ENCODE measurements around the gene C19orf44.
"Not testable (repeated sequence)": the region's sequence is repeated elsewhere in the genome, so short reads cannot be mapped to it uniquely, and the experiment has no call there.

Gene C19orf44

DNA sequence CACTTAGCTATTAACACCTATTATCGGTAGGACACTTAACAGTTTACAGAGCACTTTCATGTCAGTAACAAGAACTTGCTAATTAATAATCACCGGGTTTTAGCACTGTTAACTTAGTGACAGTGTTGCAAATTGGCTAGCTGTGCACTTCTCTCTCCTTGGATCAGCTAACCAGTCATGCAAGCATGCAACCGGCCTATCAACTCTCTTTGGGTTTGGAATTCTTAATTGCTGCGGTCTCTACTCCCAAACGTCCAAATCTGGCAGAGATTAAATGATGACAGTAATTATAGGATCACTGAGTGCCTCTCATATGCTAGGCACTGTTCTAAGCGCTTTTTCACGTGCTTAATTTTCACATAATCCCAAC, 25.7 kb upstream of the C19orf44 start:
- DNase-seq: no peak

DNA sequence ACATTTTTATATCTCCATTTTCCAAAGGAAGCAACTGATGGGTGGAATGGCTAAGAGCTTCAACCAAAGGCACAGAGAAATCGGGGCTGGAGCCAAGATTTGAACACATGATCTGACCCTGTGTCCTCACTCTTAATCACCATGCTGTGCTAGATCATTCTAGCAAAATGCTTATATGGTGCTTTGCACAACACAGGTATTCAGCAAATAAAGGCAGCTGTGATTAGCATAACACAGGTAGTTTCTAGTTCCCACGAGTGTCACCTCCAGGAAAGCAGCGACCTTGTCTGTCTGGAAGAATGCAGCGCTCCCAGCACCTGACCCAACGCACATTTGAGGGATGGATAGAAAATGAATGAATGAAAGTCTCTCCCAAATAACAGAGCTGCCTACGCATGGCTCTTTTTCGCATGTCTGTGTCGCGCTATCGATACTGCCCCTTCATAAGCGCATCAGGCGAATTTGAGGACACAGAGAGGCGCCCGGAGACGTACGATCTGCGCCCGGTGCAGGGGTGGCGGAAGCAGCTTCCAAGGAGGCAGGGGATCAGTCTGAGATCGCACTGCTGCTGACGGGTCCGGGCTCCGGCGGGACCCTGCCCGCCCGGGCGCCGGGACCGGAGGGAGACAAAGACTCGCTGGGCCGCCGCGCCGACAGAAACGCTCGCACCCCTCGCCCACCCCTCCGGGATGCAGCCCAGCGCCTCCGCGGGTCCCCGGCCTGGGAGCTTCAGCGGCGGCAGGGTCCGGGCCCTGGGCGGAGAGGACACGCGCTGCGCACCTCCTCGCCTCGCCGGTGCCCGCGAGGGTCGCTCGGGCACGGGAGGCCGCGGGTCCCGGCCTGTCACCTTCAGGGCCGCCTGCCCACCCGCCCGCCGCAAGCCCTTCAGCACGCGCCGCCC, 25.0 kb upstream of the C19orf44 start:
- DNase-seq: no peak

DNA sequence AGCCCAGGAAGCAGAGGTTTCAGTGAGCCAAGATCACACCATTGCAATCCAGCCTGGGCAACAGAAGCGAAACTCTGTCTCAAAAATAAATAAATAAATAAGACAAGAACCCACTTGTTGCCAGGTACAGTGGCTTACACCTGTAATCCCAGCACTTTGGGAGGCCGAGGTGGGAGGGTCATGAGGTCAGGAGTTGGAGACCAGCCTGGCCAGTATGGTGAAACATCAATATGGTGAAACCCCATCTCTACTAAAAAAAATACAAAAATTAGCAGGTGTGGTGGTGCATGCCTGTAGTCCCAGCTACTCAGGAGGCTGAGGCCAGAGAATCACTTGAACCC, 23.7 kb upstream of the C19orf44 start:
- not testable (repeated sequence) for DNase-seq

DNA sequence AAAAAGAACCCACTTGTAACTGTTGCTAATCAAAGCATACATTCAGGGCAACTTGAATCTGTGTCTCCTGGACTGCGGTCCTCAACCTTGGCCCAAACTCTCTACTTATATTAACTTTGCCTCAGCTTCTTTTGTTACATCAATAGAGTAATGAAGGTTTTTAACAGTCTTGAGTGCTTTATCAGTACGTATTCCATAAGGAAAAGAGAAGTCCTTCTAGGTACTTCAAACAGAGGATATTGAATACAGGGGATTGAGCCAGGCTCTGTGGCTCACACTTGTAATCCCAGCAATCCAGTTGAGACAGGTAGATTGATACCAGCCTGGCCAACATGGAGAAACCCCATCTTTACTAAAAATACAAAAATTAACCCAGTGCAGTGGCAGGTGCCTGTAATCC, 23.2 kb upstream of the C19orf44 start:
- no peak for DNase-seq

DNA sequence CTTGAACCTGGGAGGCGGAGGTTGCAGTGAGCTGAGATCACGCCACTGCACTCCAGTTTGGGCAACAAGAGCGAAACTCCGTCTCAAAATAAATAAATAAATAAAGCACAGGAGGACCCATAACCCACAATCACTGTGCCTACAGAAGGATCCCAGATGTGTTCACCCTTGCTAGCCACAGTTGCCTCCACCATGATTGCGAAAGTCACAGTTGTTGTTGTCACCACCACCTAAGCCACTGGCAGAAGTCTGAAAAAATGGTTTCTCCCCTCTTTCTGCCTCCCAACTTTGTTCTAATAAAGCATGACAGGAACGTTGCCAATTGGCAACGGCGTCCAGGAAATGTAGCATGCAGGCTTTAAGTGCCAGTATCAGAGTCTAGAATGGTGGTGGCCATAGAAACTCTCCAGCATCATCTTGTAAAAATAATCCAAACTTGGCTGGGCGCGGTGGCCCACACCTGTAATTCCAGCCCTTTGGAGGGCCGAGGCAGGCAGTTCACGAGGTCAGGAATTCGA, 22.3 kb upstream of the C19orf44 start:
- no peak for DNase-seq

DNA sequence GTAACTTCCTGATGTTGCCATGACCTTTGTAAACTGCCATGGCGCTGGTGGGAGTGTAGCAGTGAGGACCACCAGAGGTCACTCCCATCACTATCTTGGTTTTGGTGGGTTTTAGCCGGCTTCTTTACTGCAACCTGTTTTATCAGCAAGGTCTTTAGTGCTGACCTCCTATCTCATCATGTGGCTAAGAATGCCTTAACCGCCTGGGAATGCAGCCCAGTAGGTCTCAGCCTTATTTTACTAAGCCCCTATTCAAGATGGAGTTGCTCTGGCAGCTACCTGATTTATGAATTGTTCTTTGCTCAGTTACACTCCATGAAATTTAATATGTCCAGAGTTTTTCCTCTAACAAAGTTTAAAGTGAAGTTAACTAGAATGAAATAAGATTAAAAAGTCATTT, 19.8 kb upstream of the C19orf44 start:
- no peak for DNase-seq

DNA sequence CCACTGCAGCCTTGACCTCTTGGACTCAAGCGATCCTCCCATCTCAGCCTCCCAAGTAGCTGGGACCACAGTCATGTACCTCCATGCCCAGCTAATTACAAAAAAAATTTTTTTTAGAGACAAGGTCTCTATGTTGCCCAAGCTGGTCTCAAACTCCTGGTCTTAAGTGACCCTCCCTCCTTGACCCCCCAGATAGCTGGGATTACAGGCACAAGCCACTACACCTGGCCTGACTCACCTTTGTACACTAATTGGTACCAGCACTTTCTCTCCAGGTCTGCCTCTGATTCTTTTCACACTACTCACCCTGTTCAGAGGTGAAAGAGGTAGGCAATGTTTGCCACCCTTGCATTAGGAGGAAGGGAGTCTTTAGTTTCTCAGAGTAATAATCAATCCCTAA, 18.9 kb upstream of the C19orf44 start:
- DNase-seq: no peak

DNA sequence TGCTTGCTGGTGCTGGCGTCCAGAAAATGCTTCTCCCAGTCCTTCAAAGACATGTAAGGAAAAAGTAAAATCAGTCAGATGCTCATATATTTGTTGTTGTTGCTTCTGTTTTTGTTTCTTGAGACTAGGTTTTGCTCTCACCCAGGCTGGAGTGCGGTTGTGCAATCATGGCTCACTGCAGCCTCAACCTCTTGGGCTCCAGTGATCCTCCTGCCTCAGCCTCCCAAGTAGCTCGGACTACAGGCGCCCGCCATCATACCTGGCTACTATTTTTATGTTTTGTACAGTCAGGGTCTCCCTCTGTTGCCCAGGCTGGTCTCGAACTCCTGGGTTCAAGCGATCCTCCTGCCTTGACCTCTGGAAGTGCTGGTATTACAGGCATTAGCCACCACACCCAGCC, 13.4 kb upstream of the C19orf44 start:
- no peak for DNase-seq

DNA sequence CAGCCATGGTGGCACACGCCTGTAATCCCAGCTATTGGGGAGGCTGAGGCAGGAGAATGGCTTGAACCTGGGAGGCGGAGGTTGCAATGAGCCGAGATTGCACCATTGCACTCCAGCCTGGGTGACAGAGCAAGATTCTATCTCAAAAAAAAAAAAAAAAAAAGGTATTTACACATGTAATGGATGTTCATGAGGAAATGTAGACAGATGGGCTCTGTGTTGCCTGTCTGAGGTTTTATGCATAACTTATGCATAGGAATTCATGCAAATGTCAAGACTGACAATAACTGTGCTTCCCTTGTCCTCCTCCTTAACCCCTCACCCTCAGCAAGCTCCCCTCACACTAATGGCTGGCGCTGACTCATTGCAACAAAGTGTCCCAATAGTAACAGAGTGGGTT, 9.7 kb upstream of the C19orf44 start:
- not testable (repeated sequence) for DNase-seq

DNA sequence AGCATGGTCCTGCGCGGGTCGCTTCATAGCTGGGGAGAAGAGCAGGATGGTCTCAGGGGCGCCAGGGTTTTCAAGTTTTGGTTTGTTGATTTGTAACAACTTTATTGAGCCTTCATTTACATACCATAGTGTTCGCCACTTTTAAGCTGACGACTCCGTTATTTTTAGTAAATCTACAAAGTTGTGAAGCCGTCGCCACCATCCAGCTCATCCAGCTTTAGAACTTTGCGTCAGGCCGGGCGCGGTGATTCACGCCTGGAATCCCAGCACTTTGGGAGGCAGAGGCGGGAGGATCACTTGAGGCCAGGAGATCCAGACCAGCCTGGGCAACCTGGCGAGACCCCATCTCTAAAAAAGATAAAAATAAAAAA, 404 bp downstream of the C19orf44 start:
- DNase-seq: no peak

DNA sequence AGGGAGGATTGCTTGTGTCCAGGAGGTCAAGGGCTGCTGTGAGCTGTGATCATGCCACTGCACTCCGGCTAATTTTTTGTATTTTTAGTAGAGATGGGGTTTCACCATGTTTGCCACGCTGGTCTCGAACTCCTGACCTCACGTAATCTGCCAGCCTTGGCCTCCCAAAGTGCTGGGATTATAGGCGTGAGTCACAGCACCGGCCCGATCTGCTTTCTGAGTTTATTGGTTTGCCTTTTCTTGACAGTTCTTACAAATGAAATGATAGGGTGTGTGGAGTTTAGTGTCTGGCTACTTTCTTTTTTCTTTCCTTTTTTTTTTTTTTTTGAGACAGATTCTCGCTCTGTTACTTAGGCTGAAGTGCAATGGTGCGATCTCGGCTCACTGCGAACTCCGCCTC, 848 bp downstream of the C19orf44 start:
- no peak for DNase-seq

DNA sequence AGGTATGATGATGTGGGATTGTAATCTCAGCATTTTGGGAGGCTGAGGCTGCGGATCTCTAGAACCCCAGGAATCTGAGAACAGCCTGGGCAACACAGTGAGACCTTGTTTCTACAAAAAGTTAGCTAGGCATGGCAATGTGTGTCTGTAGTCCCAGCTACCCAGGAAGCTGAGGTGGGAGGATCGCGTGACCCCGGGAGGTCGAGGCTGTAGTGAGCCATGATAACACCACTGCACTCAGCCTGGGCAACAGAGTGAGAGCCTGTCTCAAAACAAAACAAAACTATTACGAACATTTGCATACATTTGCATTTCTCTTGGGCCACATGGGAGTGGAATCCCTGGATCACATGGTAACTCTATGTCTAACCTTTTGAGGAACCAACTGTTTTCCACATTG, 1.6 kb downstream of the C19orf44 start:
- DNase-seq: no peak

DNA sequence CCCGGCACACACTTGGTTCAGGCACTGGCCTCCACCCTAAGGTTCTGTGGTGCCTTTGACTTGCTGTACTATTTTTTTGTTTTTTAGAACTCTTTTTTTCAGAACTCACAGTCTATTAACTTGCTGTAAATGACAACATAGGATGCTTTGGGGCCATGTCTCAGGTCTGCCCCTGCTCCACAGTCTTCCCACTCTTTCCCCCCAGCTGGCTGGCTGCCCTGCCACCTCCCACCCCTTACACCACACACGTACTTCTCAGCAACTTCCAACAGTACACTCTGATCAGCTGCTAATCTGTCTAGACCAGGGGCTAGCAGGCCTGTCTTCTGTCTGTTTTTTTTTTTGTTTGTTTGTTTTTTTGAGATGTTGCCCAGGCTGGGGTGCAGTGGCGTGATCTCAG, 8.1 kb downstream of the C19orf44 start:
- DNase-seq: no peak

DNA sequence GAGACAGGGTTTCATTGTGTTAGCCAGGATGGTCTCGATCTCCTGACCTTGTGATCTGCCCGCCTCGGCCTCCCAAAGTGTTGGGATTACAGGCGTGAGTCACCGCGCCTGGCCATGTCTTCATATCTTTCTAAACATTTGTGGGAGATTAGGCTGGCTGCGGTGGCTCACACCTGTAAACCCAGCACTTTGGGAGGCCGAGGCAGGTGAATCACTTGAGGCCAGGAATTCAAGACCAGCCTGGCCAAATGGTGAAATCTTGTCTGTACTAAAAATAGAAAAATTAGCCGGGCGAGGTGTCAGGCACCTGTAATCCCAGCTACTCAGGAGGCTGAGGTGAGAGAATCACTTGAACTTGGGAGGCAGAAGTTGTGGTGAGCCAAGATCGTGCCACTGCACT, 10.0 kb downstream of the C19orf44 start:
- DNase-seq: not testable (repeated sequence)

DNA sequence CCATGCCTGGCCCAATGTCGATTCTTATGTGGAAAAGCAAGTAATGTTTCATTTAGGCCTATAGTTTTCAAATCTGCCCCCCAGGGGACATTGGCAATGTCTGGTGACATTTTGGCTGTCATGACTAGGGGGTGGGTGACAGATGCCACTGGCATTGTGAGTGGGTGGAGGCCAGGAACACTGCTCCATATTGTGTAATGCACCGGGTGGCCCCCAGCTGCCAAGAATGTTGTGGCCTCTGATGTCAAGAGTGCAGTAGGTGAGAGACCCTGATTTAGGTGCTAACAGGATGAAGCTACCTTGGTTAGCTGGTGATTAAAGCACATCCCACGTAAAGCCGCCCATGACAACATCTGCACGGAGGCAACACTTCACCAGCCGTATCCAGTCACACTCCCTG, 10.8 kb downstream of the C19orf44 start:
- no peak for DNase-seq

DNA sequence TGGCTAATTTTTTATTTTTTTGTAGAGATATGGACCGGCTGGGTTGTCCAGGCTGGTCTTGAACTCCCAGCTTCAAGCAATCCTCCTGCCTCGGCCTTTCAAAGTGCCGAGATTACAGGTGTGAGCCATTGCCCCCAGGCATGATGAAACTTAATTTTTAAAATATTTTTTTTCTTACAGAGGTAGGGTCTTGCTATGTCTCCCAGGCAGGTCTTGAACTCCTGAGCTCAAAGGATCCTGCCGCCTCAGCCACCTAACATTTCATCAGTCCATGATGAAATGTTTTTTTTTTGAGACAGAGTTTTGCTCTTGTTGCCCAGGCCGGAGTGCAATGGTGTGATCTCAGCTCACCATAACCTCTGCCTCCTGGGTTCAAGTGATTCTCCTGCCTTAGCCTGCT, 12.4 kb downstream of the C19orf44 start:
- no peak for DNase-seq

DNA sequence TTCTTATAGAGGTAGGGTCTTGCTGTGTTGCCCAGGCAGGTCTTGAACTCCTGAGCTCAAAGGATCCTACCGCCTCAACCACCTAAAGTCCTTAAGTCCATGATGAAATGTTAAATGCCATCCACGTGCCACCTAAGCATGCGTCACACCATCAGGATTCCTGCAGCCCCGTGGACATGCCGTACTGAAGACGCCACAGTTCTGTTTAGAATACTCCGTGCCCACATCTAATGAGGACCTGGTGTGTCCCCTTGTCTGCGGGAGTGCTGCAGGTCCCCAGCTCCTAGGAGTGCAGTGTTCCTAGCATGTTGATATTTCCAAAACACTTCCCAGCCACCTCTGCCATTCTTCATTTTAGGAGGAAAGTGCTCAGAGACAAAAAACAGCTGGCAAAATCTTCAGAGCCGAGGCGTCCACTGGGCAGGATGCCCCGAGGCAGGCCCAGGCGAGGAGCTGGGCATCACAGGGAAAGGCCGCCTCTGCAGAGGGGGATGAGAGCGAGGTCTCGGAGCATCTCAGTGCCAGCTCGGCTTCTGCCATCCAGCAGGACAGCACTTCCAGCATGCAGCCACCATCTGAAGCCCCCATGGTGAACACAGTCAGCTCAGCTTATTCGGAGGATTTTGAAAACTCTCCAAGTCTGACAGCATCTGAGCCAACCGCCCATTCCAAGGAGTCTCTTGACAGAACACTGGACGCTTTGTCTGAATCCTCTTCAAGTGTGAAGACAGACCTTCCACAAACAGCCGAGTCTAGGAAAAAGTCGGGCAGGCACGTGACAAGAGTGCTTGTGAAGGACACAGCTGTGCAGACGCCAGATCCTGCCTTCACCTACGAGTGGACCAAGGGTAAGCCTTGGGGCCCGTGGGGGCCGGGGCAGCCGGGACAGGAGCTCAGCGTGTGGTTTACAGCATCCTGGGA, 13.2 kb downstream of the C19orf44 start:
- no peak for DNase-seq

DNA sequence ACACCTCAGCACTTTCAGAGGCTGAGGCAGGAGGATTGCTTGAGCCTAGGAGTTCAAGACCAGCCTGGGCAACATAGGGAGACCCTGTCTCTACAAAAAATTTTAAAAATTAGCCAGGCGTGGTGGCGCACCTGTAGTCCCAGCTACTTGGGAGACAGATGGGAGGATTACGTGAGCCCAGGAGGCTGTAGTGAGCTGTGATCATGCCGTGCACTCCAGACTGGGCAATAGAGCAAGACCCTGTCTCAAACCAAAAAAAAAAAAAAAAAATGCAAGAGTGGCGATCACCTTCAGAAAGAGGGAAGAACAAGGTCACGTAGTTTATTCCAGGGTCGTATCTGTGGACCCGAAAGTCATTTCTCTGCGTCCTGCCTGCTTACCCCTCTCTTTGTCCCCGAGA, 16.4 kb downstream of the C19orf44 start:
- not testable (repeated sequence) for DNase-seq

DNA sequence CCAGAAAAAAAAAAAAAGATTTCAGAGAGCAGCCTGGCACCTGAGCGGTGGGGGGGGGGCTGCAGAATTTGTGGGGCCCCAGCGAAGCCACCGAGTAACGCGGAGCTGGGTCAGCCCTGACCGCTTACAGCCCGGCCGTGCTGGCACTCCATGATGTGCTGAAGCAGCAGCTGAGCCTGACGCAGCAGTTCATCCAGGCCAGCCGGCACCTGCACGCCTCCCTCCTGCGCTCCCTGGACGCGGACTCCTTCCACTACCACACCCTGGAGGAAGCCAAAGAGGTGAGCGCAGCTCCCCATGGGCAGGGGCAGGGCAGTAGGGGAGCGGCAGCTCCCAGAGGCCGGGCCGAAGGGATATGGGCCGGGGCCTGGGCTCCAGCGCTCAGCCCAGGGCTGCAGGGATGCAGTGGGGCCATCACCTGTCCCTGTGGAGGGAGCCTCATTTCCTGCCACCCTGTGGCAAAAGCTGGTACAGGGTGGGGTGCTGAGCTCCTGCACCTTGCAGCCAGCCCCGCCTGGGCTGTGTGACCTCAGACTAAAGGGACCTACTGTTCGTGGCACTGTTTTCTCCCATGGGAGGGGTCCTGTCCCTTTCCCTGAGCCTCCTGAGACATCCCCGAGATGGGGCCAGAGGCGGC, 18.3 kb downstream of the C19orf44 start:
- no peak for DNase-seq

DNA sequence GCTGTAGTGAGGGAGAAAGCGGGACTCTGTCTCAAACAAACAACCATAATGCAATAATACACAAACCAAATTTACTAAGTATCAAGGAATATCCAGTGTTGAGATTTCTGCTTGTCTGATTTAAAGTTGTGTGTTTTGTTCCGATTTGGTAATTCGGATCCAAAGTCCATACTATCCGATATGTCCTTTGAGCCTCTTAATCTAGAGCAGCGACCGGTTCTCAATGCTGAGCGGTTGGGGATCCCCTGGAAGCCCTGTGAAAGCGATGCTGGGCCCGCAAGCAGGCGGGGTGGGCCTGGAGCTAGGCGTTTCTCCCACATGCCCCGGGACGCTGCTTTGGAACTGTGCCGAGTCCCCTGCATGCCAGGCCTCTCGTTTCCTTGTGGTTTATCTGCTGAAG, 20.2 kb downstream of the C19orf44 start:
- DNase-seq: no peak

DNA sequence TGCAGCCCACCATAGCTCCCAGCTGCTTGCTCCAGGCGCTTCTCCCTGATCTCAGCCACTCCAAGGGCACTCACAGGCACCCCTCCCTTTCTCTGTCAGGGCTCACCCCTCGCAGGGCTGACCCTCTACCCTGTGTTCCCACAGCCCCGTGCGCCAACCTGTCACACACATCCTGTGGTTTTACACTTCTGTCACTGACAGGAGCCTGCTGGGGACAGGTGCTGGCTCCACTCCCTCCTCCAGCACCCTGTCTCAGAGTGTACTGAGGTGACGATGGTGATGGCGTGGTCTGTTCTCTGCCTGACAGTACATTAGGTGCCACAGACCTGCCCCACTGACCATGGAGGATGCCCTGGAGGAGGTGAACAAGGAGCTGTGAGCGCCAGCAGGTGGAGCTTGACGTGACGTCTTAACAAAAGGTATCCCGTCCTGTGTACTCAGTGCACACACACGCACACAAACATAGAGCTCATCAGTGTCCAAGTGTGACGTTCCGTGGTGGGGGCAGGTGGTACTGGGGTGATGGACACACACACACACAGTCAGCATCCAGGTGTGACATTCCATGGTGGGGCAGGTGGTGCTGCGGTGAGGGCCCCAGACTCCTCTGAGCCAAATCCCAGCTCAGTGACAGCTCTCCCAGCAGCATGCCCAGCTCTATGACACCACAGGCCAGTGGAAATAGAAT, 20.9 kb downstream of the C19orf44 start:
- no peak for DNase-seq

DNA sequence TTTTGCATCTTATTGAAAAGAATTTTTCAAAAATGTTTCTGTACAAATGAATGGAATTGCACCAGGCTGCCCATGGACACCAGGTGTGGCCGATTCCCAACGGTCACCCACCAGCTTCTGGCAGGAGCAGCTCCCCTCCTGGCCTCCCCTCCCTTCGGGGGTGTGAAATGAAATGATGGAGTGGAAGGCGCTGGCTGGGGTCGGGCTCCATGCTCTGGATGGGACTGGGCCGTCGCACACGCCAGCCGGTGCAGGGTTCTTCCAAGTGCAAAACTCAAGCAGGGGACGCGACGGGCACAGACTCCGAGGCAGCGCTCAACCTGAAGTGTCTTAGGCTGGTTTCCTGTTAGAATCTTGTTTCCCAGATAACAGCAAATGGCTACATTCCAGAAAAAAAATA, 21.9 kb downstream of the C19orf44 start:
- no peak for DNase-seq
